ENCODE results near the gene FAM13A.

FAM13A gene

GRCh38 chr4:88794952-88795351 is 262.0 kb downstream of the FAM13A start:
- H3K4me3 ChIP-seq (ENCODE audit: low read depth, low read length): no peak overlapping the region
- TF ChIP-seq CTCF (IDR thresholded peaks at IDR 0.05; ENCODE audit: low read depth, low read length): no peak

GRCh38 chr4:88794087-88794690 is 262.8 kb downstream of the FAM13A start:
- H3K4me3 ChIP-seq (ENCODE audit: low read depth, low read length): no peak overlapping the region
- TF ChIP-seq CTCF (IDR thresholded peaks at IDR 0.05; ENCODE audit: low read depth, low read length): no peak

- H3K4me3 ChIP-seq (ENCODE audit: low read depth, low read length): no peak overlapping the region
- no peak for TF ChIP-seq CTCF (IDR thresholded peaks at IDR 0.05; ENCODE audit: low read depth, low read length)
Observed at GRCh38 chr4:88793475-88793874, 263.5 kb downstream of the FAM13A start.

- TF ChIP-seq CTCF (IDR thresholded peaks at IDR 0.05; ENCODE audit: low read depth, low read length): no peak
- no peak overlapping the region for H3K4me3 ChIP-seq (ENCODE audit: low read depth, low read length)
Observed at GRCh38 chr4:88792821-88793220, 264.2 kb downstream of the FAM13A start.

- TF ChIP-seq CTCF (IDR thresholded peaks at IDR 0.05; ENCODE audit: low read depth, low read length): no peak
- no peak overlapping the region for H3K4me3 ChIP-seq (ENCODE audit: low read depth, low read length)
Observed at GRCh38 chr4:88792268-88792781, 264.7 kb downstream of the FAM13A start.

- H3K4me3 ChIP-seq (ENCODE audit: low read depth, low read length): no peak overlapping the region
- no peak for TF ChIP-seq CTCF (IDR thresholded peaks at IDR 0.05; ENCODE audit: low read depth, low read length)
Observed at GRCh38 chr4:88791274-88791673, 265.7 kb downstream of the FAM13A start.

- TF ChIP-seq CTCF (IDR thresholded peaks at IDR 0.05; ENCODE audit: low read depth, low read length): no peak
- H3K4me3 ChIP-seq (ENCODE audit: low read depth, low read length): no peak overlapping the region
Observed at GRCh38 chr4:88788895-88789294, 268.1 kb downstream of the FAM13A start.
